HG03060 (cell line): ENCODE results near the gene MYO7B.

Experiments used
- ATAC-seq: cut with Tn5 transposase; IDR thresholded peaks from one replicate; pipeline ENCODE4 v1.9.1; 2021; ENCODE audit warnings: low read depth, moderate number of reproducible peaks; ENCODE audit not compliant: unreplicated experiment

Gene MYO7B

GRCh38 chr2:127622561-127623387, 87.3 kb downstream of the MYO7B start:
- ATAC-seq: no peak

- ATAC-seq: no peak
These were observed 88.2 kb downstream of the MYO7B start for GRCh38 chr2:127623388-127624319.

- ATAC-seq: no peak
These were observed 88.9 kb downstream of the MYO7B start for GRCh38 chr2:127624320-127624755.

GRCh38 chr2:127624756-127625571, 89.5 kb downstream of the MYO7B start:
- no peak for ATAC-seq

GRCh38 chr2:127625572-127625951, 90.1 kb downstream of the MYO7B start:
- ATAC-seq: no peak

GRCh38 chr2:127626175-127626574, 90.7 kb downstream of the MYO7B start:
- ATAC-seq: no peak

- no peak for ATAC-seq
These were observed 91.6 kb downstream of the MYO7B start for GRCh38 chr2:127626917-127627739.

- ATAC-seq: no peak
These were observed 92.5 kb downstream of the MYO7B start for GRCh38 chr2:127627740-127628571.

- ATAC-seq: no peak
These were observed 93.5 kb downstream of the MYO7B start for GRCh38 chr2:127628767-127629614.

GRCh38 chr2:127629637-127630036, 94.2 kb downstream of the MYO7B start:
- ATAC-seq: no peak

- ATAC-seq: no peak
These were observed 94.8 kb downstream of the MYO7B start for GRCh38 chr2:127630096-127630863.

GRCh38 chr2:127630864-127631540, 95.5 kb downstream of the MYO7B start:
- ATAC-seq: no peak

- no peak for ATAC-seq
These were observed 96.1 kb downstream of the MYO7B start for GRCh38 chr2:127631541-127631996.

GRCh38 chr2:127631997-127632581, 96.6 kb downstream of the MYO7B start:
- ATAC-seq: no peak

GRCh38 chr2:127632592-127633489, 97.4 kb downstream of the MYO7B start:
- no peak for ATAC-seq
